ENCODE results near the gene FLYWCH1. TPM values are rescaled to one million over a fixed set of nuclear protein-coding genes. Genes with fewer than 3 reads are reported as not detected.

Gene FLYWCH1
- total and polyA plus RNA-seq, 2 experiments from 2014 or later: 16.0 to 44.7 TPM

- Histone ChIP-seq H3K4me3 (no peak overlapping the region), H3K4me1 (ENCODE audit: insufficient read depth) (no peaks in the 10 kb centered on the region), H3K9ac (no peak overlapping the region), H3K36me3 (ENCODE audit: low read depth) (no peaks in the 10 kb centered on the region), H3F3A (ENCODE audit: insufficient read depth) (no peaks in the 10 kb centered on the region), H4K20me1 (ENCODE audit: insufficient read depth) (no peaks in the 10 kb centered on the region), H2AFZ (no peak overlapping the region), H3K79me2 (ENCODE audit: insufficient read depth) (no peaks in the 10 kb centered on the region), H3K4me2 (ENCODE audit: unreplicated experiment) (no peak overlapping the region), H3K9me3 (ENCODE audit: low read depth) (no peaks in the 10 kb centered on the region), H3K27me3 (replicated peaks; ENCODE audit: insufficient read depth) (peaks cover 17% of the 10 kb centered on the region), H3K9me2 (ENCODE audit: insufficient read depth) (no peaks in the 10 kb centered on the region), H3K27ac (no peak overlapping the region)
- TF ChIP-seq EZH2 (IDR thresholded peaks at IDR 0.05; ENCODE audit: insufficient read depth, poor library complexity, severe bottlenecking): no peak
- no peak for TF ChIP-seq EZH2phosphoT487 (IDR thresholded peaks at IDR 0.05; ENCODE audit: insufficient read depth, low read depth)
- WGBS, 2 experiments (ENCODE audit: low coverage in 1 of 2, low lambda C conversion rate in 2 of 2, missing lambda C conversion rate in 2 of 2): 37 to 56% methylated on average over 9 to 10 of the region's 11 CpGs
- in situ Hi-C loops (cut with MboI): no loop called here
- DNase-seq: no peak
Observed at GRCh38 chr16:2952679-2953078, 40.9 kb downstream of the FLYWCH1 start.

GRCh38 chr16:2953706-2954627 is 42.2 kb downstream of the FLYWCH1 start:
- TF ChIP-seq EZH2 (IDR thresholded peaks at IDR 0.05; ENCODE audit: insufficient read depth, poor library complexity, severe bottlenecking) (no peak), EZH2phosphoT487 (IDR thresholded peaks at IDR 0.05; ENCODE audit: insufficient read depth, low read depth) (no peak)
- in situ Hi-C loops (cut with MboI): no loop called here
- H3K9ac ChIP-seq: no peak overlapping the region
- H3K27ac ChIP-seq: no peak overlapping the region
- no peaks in the 10 kb centered on the region for H3K9me3 ChIP-seq (ENCODE audit: low read depth)
- H3K27me3 ChIP-seq (replicated peaks; ENCODE audit: insufficient read depth): peaks cover 17% of the 10 kb centered on the region
- H3K4me3 ChIP-seq: no peak overlapping the region
- no peaks in the 10 kb centered on the region for H3K4me1 ChIP-seq (ENCODE audit: insufficient read depth)
- no peak for DNase-seq
- H3K36me3 ChIP-seq (ENCODE audit: low read depth): no peaks in the 10 kb centered on the region
- WGBS, 2 experiments (ENCODE audit: low coverage in 1 of 2, low lambda C conversion rate in 2 of 2, missing lambda C conversion rate in 2 of 2): 19 to 24% methylated on average over 30 to 31 of the region's 31 CpGs
- no peak overlapping the region for H2AFZ ChIP-seq
- no peaks in the 10 kb centered on the region for H3K79me2 ChIP-seq (ENCODE audit: insufficient read depth)
- H3F3A ChIP-seq (ENCODE audit: insufficient read depth): no peaks in the 10 kb centered on the region
- H3K4me2 ChIP-seq (ENCODE audit: unreplicated experiment): no peak overlapping the region
- H4K20me1 ChIP-seq (ENCODE audit: insufficient read depth): no peaks in the 10 kb centered on the region
- H3K9me2 ChIP-seq (ENCODE audit: insufficient read depth): no peaks in the 10 kb centered on the region

DNA sequence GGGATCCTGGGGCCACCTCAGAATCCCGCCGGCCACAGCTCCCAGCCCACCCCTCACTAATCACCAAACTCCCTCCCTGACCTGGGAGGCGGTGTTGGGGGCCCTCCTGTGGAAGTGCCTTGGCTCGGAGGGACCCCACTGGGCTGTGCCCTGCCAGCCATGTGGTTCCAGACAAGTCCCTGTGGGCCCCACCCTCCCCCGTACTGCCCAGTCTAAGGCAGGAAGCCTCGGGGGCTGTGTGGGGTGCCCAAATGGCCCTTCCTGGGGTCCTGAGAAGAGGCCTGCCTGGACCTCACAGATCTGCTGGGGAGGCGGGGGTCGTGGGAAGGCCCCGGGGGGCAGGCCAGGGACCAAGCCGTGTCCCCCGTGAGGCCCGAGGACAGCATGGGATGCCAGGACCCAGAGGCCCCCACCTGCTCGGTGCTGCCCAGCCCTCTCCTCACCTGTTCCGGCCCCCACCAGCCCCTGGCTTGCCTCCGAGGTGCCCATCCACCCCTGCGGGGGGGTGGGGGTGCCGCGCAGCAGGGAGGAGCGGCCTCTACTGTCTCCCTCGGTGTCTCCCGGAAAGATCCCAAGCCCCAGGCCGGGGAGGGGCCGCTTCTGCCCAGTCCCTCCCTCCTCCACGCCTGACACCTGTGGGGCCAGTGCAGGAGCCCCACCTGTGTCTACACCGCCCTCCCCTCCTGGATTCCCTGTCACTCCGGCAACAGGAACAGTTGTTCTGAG is 43.1 kb downstream of the FLYWCH1 start:
- Histone ChIP-seq H3K36me3 (ENCODE audit: low read depth) (no peaks in the 10 kb centered on the region), H3K9me2 (ENCODE audit: insufficient read depth) (no peaks in the 10 kb centered on the region), H3K4me2 (ENCODE audit: unreplicated experiment) (no peak overlapping the region), H3K27ac (no peak overlapping the region), H3K9me3 (ENCODE audit: low read depth) (no peaks in the 10 kb centered on the region), H3K9ac (no peak overlapping the region), H3F3A (ENCODE audit: insufficient read depth) (no peaks in the 10 kb centered on the region), H2AFZ (no peak overlapping the region), H3K4me1 (ENCODE audit: insufficient read depth) (no peaks in the 10 kb centered on the region), H3K27me3 (replicated peaks; ENCODE audit: insufficient read depth) (peaks cover 17% of the 10 kb centered on the region), H4K20me1 (ENCODE audit: insufficient read depth) (no peaks in the 10 kb centered on the region), H3K4me3 (no peak overlapping the region), H3K79me2 (ENCODE audit: insufficient read depth) (no peaks in the 10 kb centered on the region)
- DNase-seq: no peak
- TF ChIP-seq EZH2phosphoT487 (IDR thresholded peaks at IDR 0.05; ENCODE audit: insufficient read depth, low read depth) (no peak), EZH2 (IDR thresholded peaks at IDR 0.05; ENCODE audit: insufficient read depth, poor library complexity, severe bottlenecking) (no peak)
- in situ Hi-C loops (cut with MboI): no loop called here
- WGBS, 2 experiments (ENCODE audit: low coverage in 1 of 2, low lambda C conversion rate in 2 of 2, missing lambda C conversion rate in 2 of 2): 35 to 54% methylated on average over 17 to 22 of the region's 26 CpGs

GRCh38 chr16:2955438-2955778 is 43.7 kb downstream of the FLYWCH1 start:
- no peak overlapping the region for H3K4me2 ChIP-seq (ENCODE audit: unreplicated experiment)

More at GRCh38 chr16:2955438-2955778, 43.7 kb downstream of the FLYWCH1 start:
- H3K4me1 ChIP-seq (ENCODE audit: insufficient read depth): no peaks in the 10 kb centered on the region
- H3K27me3 ChIP-seq (replicated peaks; ENCODE audit: insufficient read depth): peaks cover 17% of the 10 kb centered on the region
- 41 to 57% methylated on average over 8 to 10 of the region's 10 CpGs for WGBS, 2 experiments (ENCODE audit: low coverage in 1 of 2, low lambda C conversion rate in 2 of 2, missing lambda C conversion rate in 2 of 2)
- no peak overlapping the region for H2AFZ ChIP-seq
- no peaks in the 10 kb centered on the region for H4K20me1 ChIP-seq (ENCODE audit: insufficient read depth)
- H3K27ac ChIP-seq: no peak overlapping the region
- no peaks in the 10 kb centered on the region for H3K9me2 ChIP-seq (ENCODE audit: insufficient read depth)
- no peaks in the 10 kb centered on the region for H3K9me3 ChIP-seq (ENCODE audit: low read depth)
- no peaks in the 10 kb centered on the region for H3F3A ChIP-seq (ENCODE audit: insufficient read depth)
- H3K36me3 ChIP-seq (ENCODE audit: low read depth): no peaks in the 10 kb centered on the region
- H3K79me2 ChIP-seq (ENCODE audit: insufficient read depth): no peaks in the 10 kb centered on the region
- DNase-seq: no peak
- TF ChIP-seq EZH2phosphoT487 (IDR thresholded peaks at IDR 0.05; ENCODE audit: insufficient read depth, low read depth) (no peak), EZH2 (IDR thresholded peaks at IDR 0.05; ENCODE audit: insufficient read depth, poor library complexity, severe bottlenecking) (no peak)
- H3K9ac ChIP-seq: no peak overlapping the region
- H3K4me3 ChIP-seq: no peak overlapping the region
- in situ Hi-C loops (cut with MboI): no loop called here

Measured in GM23248 (cell line).